ENCODE results near the gene ANXA3.
"Not testable (repeated sequence)": the region's sequence is repeated elsewhere in the genome, so short reads cannot be mapped to it uniquely, and the experiment has no call there.

The ANXA3 gene

GRCh38 chr4:78584863-78585547, 33.4 kb downstream of the ANXA3 start:
- no peaks in the 10 kb centered on the region for H3K9me3 Mint-ChIP-seq
- H3K4me1 Mint-ChIP-seq (ENCODE audit: low read depth) = no peaks in the 10 kb centered on the region
- no peaks in the 10 kb centered on the region for H3K36me3 Mint-ChIP-seq (ENCODE audit: low read depth)
- H3K27ac Mint-ChIP-seq = no peak overlapping the region
- H3K4me3 Mint-ChIP-seq = no peak overlapping the region
- H3K27me3 Mint-ChIP-seq = peaks cover 6% of the 10 kb centered on the region

- Mint-ChIP-seq H3K9me3 (no peaks in the 10 kb centered on the region), H3K27ac (no peak overlapping the region), H3K27me3 (peaks cover 3% of the 10 kb centered on the region), H3K4me3 (no peak overlapping the region), H3K36me3 (ENCODE audit: low read depth) (no peaks in the 10 kb centered on the region), H3K4me1 (ENCODE audit: low read depth) (no peaks in the 10 kb centered on the region)
Observed at GRCh38 chr4:78585633-78586032, 34.1 kb downstream of the ANXA3 start.

GRCh38 chr4:78588894-78589545, 37.5 kb downstream of the ANXA3 start:
- no peaks in the 10 kb centered on the region for H3K27me3 Mint-ChIP-seq
- H3K36me3 Mint-ChIP-seq (ENCODE audit: low read depth) = no peaks in the 10 kb centered on the region
- H3K4me3 Mint-ChIP-seq = no peak overlapping the region

GRCh38 chr4:78591404-78591803, 39.8 kb downstream of the ANXA3 start:
- H3K4me3 Mint-ChIP-seq = no peak overlapping the region
- no peaks in the 10 kb centered on the region for H3K36me3 Mint-ChIP-seq (ENCODE audit: low read depth)

More at GRCh38 chr4:78588894-78589545, 37.5 kb downstream of the ANXA3 start:
- Mint-ChIP-seq H3K27ac (no peak overlapping the region), H3K9me3 (no peaks in the 10 kb centered on the region), H3K4me1 (ENCODE audit: low read depth) (peaks cover 3% of the 10 kb centered on the region)

GRCh38 chr4:78592088-78592783, 40.7 kb downstream of the ANXA3 start:
- Mint-ChIP-seq H3K27ac (peak overlapping the region; percentile 13), H3K27me3 (no peaks in the 10 kb centered on the region)

More at GRCh38 chr4:78591404-78591803, 39.8 kb downstream of the ANXA3 start:
- Mint-ChIP-seq H3K27me3 (no peaks in the 10 kb centered on the region), H3K4me1 (ENCODE audit: low read depth) (peaks cover 3% of the 10 kb centered on the region), H3K27ac (no peak overlapping the region), H3K9me3 (no peaks in the 10 kb centered on the region)

GRCh38 chr4:78596111-78596742, 44.7 kb downstream of the ANXA3 start:
- Mint-ChIP-seq H3K36me3 (ENCODE audit: low read depth) (no peaks in the 10 kb centered on the region), H3K27me3 (no peaks in the 10 kb centered on the region), H3K4me1 (ENCODE audit: low read depth) (peaks cover 3% of the 10 kb centered on the region), H3K9me3 (no peaks in the 10 kb centered on the region), H3K27ac (no peak overlapping the region), H3K4me3 (no peak overlapping the region)

More at GRCh38 chr4:78592088-78592783, 40.7 kb downstream of the ANXA3 start:
- peaks cover 3% of the 10 kb centered on the region for H3K4me1 Mint-ChIP-seq (ENCODE audit: low read depth)
- no peaks in the 10 kb centered on the region for H3K9me3 Mint-ChIP-seq
- no peaks in the 10 kb centered on the region for H3K36me3 Mint-ChIP-seq (ENCODE audit: low read depth)
- H3K4me3 Mint-ChIP-seq = no peak overlapping the region

GRCh38 chr4:78598431-78598830, 46.9 kb downstream of the ANXA3 start:
- not testable (repeated sequence) for H3K4me1 Mint-ChIP-seq (ENCODE audit: low read depth); H3K9me3 Mint-ChIP-seq; H3K4me3 Mint-ChIP-seq; H3K27ac Mint-ChIP-seq; H3K36me3 Mint-ChIP-seq (ENCODE audit: low read depth); H3K27me3 Mint-ChIP-seq

- Mint-ChIP-seq H3K27me3 (peaks cover 6% of the 10 kb centered on the region), H3K4me1 (ENCODE audit: low read depth) (no peaks in the 10 kb centered on the region), H3K36me3 (ENCODE audit: low read depth) (no peaks in the 10 kb centered on the region), H3K9me3 (no peaks in the 10 kb centered on the region), H3K4me3 (no peak overlapping the region), H3K27ac (no peak overlapping the region)
Observed at GRCh38 chr4:78599147-78599546, 47.6 kb downstream of the ANXA3 start.

GRCh38 chr4:78599931-78600375, 48.4 kb downstream of the ANXA3 start:
- Mint-ChIP-seq H3K4me3 (no peak overlapping the region), H3K27me3 (peaks cover 6% of the 10 kb centered on the region), H3K4me1 (ENCODE audit: low read depth) (no peaks in the 10 kb centered on the region), H3K9me3 (no peaks in the 10 kb centered on the region), H3K27ac (no peak overlapping the region), H3K36me3 (ENCODE audit: low read depth) (no peaks in the 10 kb centered on the region)

GRCh38 chr4:78601013-78601412, 49.4 kb downstream of the ANXA3 start:
- no peaks in the 10 kb centered on the region for H3K4me1 Mint-ChIP-seq (ENCODE audit: low read depth)
- H3K27me3 Mint-ChIP-seq = peaks cover 6% of the 10 kb centered on the region
- H3K36me3 Mint-ChIP-seq (ENCODE audit: low read depth) = no peaks in the 10 kb centered on the region
- no peak overlapping the region for H3K27ac Mint-ChIP-seq
- H3K9me3 Mint-ChIP-seq = no peaks in the 10 kb centered on the region
- no peak overlapping the region for H3K4me3 Mint-ChIP-seq

- Mint-ChIP-seq H3K9me3 (no peaks in the 10 kb centered on the region), H3K36me3 (ENCODE audit: low read depth) (no peaks in the 10 kb centered on the region), H3K27me3 (peaks cover 6% of the 10 kb centered on the region), H3K4me3 (no peak overlapping the region), H3K27ac (no peak overlapping the region), H3K4me1 (ENCODE audit: low read depth) (no peaks in the 10 kb centered on the region)
Observed at GRCh38 chr4:78602334-78602733, 50.8 kb downstream of the ANXA3 start.

GRCh38 chr4:78603384-78603783, 51.8 kb downstream of the ANXA3 start:
- Mint-ChIP-seq H3K4me1 (ENCODE audit: low read depth) (no peaks in the 10 kb centered on the region), H3K4me3 (no peak overlapping the region), H3K27me3 (peaks cover 6% of the 10 kb centered on the region), H3K36me3 (ENCODE audit: low read depth) (no peaks in the 10 kb centered on the region), H3K27ac (no peak overlapping the region), H3K9me3 (no peaks in the 10 kb centered on the region)

GRCh38 chr4:78604988-78605387, 53.4 kb downstream of the ANXA3 start:
- H3K4me3 Mint-ChIP-seq = no peak overlapping the region
- no peaks in the 10 kb centered on the region for H3K9me3 Mint-ChIP-seq

GRCh38 chr4:78606035-78606434, 54.5 kb downstream of the ANXA3 start:
- Mint-ChIP-seq H3K4me3 (no peak overlapping the region), H3K27ac (no peak overlapping the region), H3K9me3 (no peaks in the 10 kb centered on the region), H3K27me3 (peaks cover 6% of the 10 kb centered on the region), H3K4me1 (ENCODE audit: low read depth) (peaks cover 9% of the 10 kb centered on the region), H3K36me3 (ENCODE audit: low read depth) (no peaks in the 10 kb centered on the region)

More at GRCh38 chr4:78604988-78605387, 53.4 kb downstream of the ANXA3 start:
- no peaks in the 10 kb centered on the region for H3K4me1 Mint-ChIP-seq (ENCODE audit: low read depth)
- H3K36me3 Mint-ChIP-seq (ENCODE audit: low read depth) = no peaks in the 10 kb centered on the region
- no peak overlapping the region for H3K27ac Mint-ChIP-seq
- H3K27me3 Mint-ChIP-seq = peaks cover 6% of the 10 kb centered on the region
